ENCODE data around the gene TRABD2B.
"Not testable (repeated sequence)": the region's sequence is repeated elsewhere in the genome, so short reads cannot be mapped to it uniquely, and the experiment has no call there.

The TRABD2B gene

GRCh38 chr1:47962750-47963492 lies 34.3 kb downstream of the TRABD2B start:
- Histone ChIP-seq H3K9me3 (ENCODE audit: control insufficient read depth, low read length) (no peaks in the 10 kb centered on the region), H3K4me1 (ENCODE audit: control insufficient read depth, insufficient read depth, low read length) (peaks cover 8% of the 10 kb centered on the region), H3K9ac (ENCODE audit: low read length) (no peak overlapping the region), H3K4me3 (ENCODE audit: low read length) (no peak overlapping the region), H3K27me3 (replicated peaks; ENCODE audit: control insufficient read depth, insufficient read depth, low read length) (no peaks in the 10 kb centered on the region), H3K36me3 (ENCODE audit: control insufficient read depth, insufficient read depth, low read length, severe bottlenecking) (no peaks in the 10 kb centered on the region)
- no peak for DNase-seq (ENCODE audit: low read depth)

- H3K36me3 ChIP-seq (ENCODE audit: control insufficient read depth, insufficient read depth, low read length, severe bottlenecking); H3K9ac ChIP-seq (ENCODE audit: low read length); H3K27me3 ChIP-seq (replicated peaks; ENCODE audit: control insufficient read depth, insufficient read depth, low read length); H3K4me3 ChIP-seq (ENCODE audit: low read length); DNase-seq (ENCODE audit: low read depth); H3K4me1 ChIP-seq (ENCODE audit: control insufficient read depth, insufficient read depth, low read length); H3K9me3 ChIP-seq (ENCODE audit: control insufficient read depth, low read length): not testable (repeated sequence)
These were observed 35.4 kb downstream of the TRABD2B start for GRCh38 chr1:47961835-47962234.

- H3K4me1 ChIP-seq (ENCODE audit: control insufficient read depth, insufficient read depth, low read length); H3K9me3 ChIP-seq (ENCODE audit: control insufficient read depth, low read length); H3K4me3 ChIP-seq (ENCODE audit: low read length); H3K27me3 ChIP-seq (replicated peaks; ENCODE audit: control insufficient read depth, insufficient read depth, low read length); DNase-seq (ENCODE audit: low read depth); H3K36me3 ChIP-seq (ENCODE audit: control insufficient read depth, insufficient read depth, low read length, severe bottlenecking); H3K9ac ChIP-seq (ENCODE audit: low read length): not testable (repeated sequence)
These were observed 40.7 kb downstream of the TRABD2B start for GRCh38 chr1:47956491-47956890.

GRCh38 chr1:47953661-47954060 lies 43.5 kb downstream of the TRABD2B start:
- no peaks in the 10 kb centered on the region for H3K27me3 ChIP-seq (replicated peaks; ENCODE audit: control insufficient read depth, insufficient read depth, low read length)
- H3K9me3 ChIP-seq (ENCODE audit: control insufficient read depth, low read length) = no peaks in the 10 kb centered on the region
- no peak for DNase-seq (ENCODE audit: low read depth)
- no peaks in the 10 kb centered on the region for H3K36me3 ChIP-seq (ENCODE audit: control insufficient read depth, insufficient read depth, low read length, severe bottlenecking)
- H3K9ac ChIP-seq (ENCODE audit: low read length) = no peak overlapping the region
- no peak overlapping the region for H3K4me3 ChIP-seq (ENCODE audit: low read length)
- H3K4me1 ChIP-seq (ENCODE audit: control insufficient read depth, insufficient read depth, low read length) = no peaks in the 10 kb centered on the region

- no peak overlapping the region for H3K9ac ChIP-seq (ENCODE audit: low read length)
- no peaks in the 10 kb centered on the region for H3K9me3 ChIP-seq (ENCODE audit: control insufficient read depth, low read length)
- DNase-seq (ENCODE audit: low read depth) = no peak
- no peaks in the 10 kb centered on the region for H3K27me3 ChIP-seq (replicated peaks; ENCODE audit: control insufficient read depth, insufficient read depth, low read length)
- no peak overlapping the region for H3K4me3 ChIP-seq (ENCODE audit: low read length)
- no peaks in the 10 kb centered on the region for H3K36me3 ChIP-seq (ENCODE audit: control insufficient read depth, insufficient read depth, low read length, severe bottlenecking)
- no peaks in the 10 kb centered on the region for H3K4me1 ChIP-seq (ENCODE audit: control insufficient read depth, insufficient read depth, low read length)
These were observed 45.5 kb downstream of the TRABD2B start for GRCh38 chr1:47951545-47952235.

GRCh38 chr1:47951026-47951425 lies 46.2 kb downstream of the TRABD2B start:
- no peak for DNase-seq (ENCODE audit: low read depth)
- H3K27me3 ChIP-seq (replicated peaks; ENCODE audit: control insufficient read depth, insufficient read depth, low read length) = no peaks in the 10 kb centered on the region
- no peak overlapping the region for H3K4me3 ChIP-seq (ENCODE audit: low read length)
- H3K4me1 ChIP-seq (ENCODE audit: control insufficient read depth, insufficient read depth, low read length) = no peaks in the 10 kb centered on the region
- H3K9ac ChIP-seq (ENCODE audit: low read length) = no peak overlapping the region
- no peaks in the 10 kb centered on the region for H3K9me3 ChIP-seq (ENCODE audit: control insufficient read depth, low read length)
- H3K36me3 ChIP-seq (ENCODE audit: control insufficient read depth, insufficient read depth, low read length, severe bottlenecking) = no peaks in the 10 kb centered on the region

- Histone ChIP-seq H3K9ac (ENCODE audit: low read length) (no peak overlapping the region), H3K36me3 (ENCODE audit: control insufficient read depth, insufficient read depth, low read length, severe bottlenecking) (no peaks in the 10 kb centered on the region), H3K27me3 (replicated peaks; ENCODE audit: control insufficient read depth, insufficient read depth, low read length) (no peaks in the 10 kb centered on the region), H3K9me3 (ENCODE audit: control insufficient read depth, low read length) (no peaks in the 10 kb centered on the region), H3K4me3 (ENCODE audit: low read length) (no peak overlapping the region), H3K4me1 (ENCODE audit: control insufficient read depth, insufficient read depth, low read length) (no peaks in the 10 kb centered on the region)
- no peak for DNase-seq (ENCODE audit: low read depth)
These were observed 46.7 kb downstream of the TRABD2B start for GRCh38 chr1:47950471-47950870.

GRCh38 chr1:47948126-47948525 lies 49.1 kb downstream of the TRABD2B start:
- Histone ChIP-seq H3K4me3 (ENCODE audit: low read length) (no peak overlapping the region), H3K4me1 (ENCODE audit: control insufficient read depth, insufficient read depth, low read length) (peaks cover 5% of the 10 kb centered on the region), H3K27me3 (replicated peaks; ENCODE audit: control insufficient read depth, insufficient read depth, low read length) (no peaks in the 10 kb centered on the region), H3K9me3 (ENCODE audit: control insufficient read depth, low read length) (no peaks in the 10 kb centered on the region), H3K36me3 (ENCODE audit: control insufficient read depth, insufficient read depth, low read length, severe bottlenecking) (no peaks in the 10 kb centered on the region), H3K9ac (ENCODE audit: low read length) (no peak overlapping the region)
- DNase-seq (ENCODE audit: low read depth) = no peak

GRCh38 chr1:47947531-47947930 lies 49.7 kb downstream of the TRABD2B start:
- Histone ChIP-seq H3K4me3 (ENCODE audit: low read length) (no peak overlapping the region), H3K36me3 (ENCODE audit: control insufficient read depth, insufficient read depth, low read length, severe bottlenecking) (no peaks in the 10 kb centered on the region), H3K9ac (ENCODE audit: low read length) (no peak overlapping the region), H3K4me1 (ENCODE audit: control insufficient read depth, insufficient read depth, low read length) (peaks cover 5% of the 10 kb centered on the region), H3K9me3 (ENCODE audit: control insufficient read depth, low read length) (no peaks in the 10 kb centered on the region), H3K27me3 (replicated peaks; ENCODE audit: control insufficient read depth, insufficient read depth, low read length) (no peaks in the 10 kb centered on the region)
- no peak for DNase-seq (ENCODE audit: low read depth)

- no peak for DNase-seq (ENCODE audit: low read depth)
- Histone ChIP-seq H3K9me3 (ENCODE audit: control insufficient read depth, low read length) (no peaks in the 10 kb centered on the region), H3K36me3 (ENCODE audit: control insufficient read depth, insufficient read depth, low read length, severe bottlenecking) (no peaks in the 10 kb centered on the region), H3K9ac (ENCODE audit: low read length) (no peak overlapping the region), H3K27me3 (replicated peaks; ENCODE audit: control insufficient read depth, insufficient read depth, low read length) (no peaks in the 10 kb centered on the region), H3K4me1 (ENCODE audit: control insufficient read depth, insufficient read depth, low read length) (peaks cover 20% of the 10 kb centered on the region), H3K4me3 (ENCODE audit: low read length) (no peak overlapping the region)
These were observed 52.6 kb downstream of the TRABD2B start for GRCh38 chr1:47944561-47944960.

- DNase-seq (ENCODE audit: low read depth) = no peak
- no peak overlapping the region for H3K4me3 ChIP-seq (ENCODE audit: low read length)
- H3K9me3 ChIP-seq (ENCODE audit: control insufficient read depth, low read length) = no peaks in the 10 kb centered on the region
- H3K36me3 ChIP-seq (ENCODE audit: control insufficient read depth, insufficient read depth, low read length, severe bottlenecking) = no peaks in the 10 kb centered on the region
- no peaks in the 10 kb centered on the region for H3K27me3 ChIP-seq (replicated peaks; ENCODE audit: control insufficient read depth, insufficient read depth, low read length)
- peaks cover 30% of the 10 kb centered on the region for H3K4me1 ChIP-seq (ENCODE audit: control insufficient read depth, insufficient read depth, low read length)
- no peak overlapping the region for H3K9ac ChIP-seq (ENCODE audit: low read length)
These were observed 55.0 kb downstream of the TRABD2B start for GRCh38 chr1:47942240-47942629.

All from adipocyte (in vitro differentiated cells).